SIG-M5 (cell line): ENCODE results near the gene APOBR.
"Not testable (repeated sequence)": the region's sequence is repeated elsewhere in the genome, so short reads cannot be mapped to it uniquely, and the experiment has no call there.

Experiments used
- DNase-seq: peaks from one replicate; lab custom pipeline; 2025; lab: John Stamatoyannopoulos, UW

APOBR gene

DNA sequence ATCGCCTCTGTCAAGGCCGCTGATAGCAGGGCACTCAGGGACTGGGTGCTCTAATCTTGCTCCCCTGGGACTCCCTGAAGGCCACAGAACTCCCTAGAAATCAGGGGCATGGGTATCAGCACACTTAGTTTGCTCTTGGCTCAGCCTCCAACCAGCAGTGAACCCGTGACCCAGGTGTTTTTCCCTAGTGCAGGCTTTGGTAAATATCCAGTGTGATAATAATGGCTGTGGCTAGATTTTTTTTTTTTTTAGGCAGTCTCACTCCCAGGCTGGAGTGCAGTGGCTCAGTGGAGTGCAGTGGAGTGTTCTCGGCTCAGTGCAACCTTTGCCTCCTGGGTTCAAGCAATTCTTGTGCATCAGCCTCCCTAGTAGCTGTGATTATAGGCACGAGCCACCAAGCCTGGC lies 34.0 kb downstream of the APOBR start:
- DNase-seq: no peak

GRCh38 chr16:28529124-28529523 lies 34.7 kb downstream of the APOBR start:
- DNase-seq: no peak

- no peak for DNase-seq
Observed at GRCh38 chr16:28531777-28532744, 37.6 kb downstream of the APOBR start.

DNA sequence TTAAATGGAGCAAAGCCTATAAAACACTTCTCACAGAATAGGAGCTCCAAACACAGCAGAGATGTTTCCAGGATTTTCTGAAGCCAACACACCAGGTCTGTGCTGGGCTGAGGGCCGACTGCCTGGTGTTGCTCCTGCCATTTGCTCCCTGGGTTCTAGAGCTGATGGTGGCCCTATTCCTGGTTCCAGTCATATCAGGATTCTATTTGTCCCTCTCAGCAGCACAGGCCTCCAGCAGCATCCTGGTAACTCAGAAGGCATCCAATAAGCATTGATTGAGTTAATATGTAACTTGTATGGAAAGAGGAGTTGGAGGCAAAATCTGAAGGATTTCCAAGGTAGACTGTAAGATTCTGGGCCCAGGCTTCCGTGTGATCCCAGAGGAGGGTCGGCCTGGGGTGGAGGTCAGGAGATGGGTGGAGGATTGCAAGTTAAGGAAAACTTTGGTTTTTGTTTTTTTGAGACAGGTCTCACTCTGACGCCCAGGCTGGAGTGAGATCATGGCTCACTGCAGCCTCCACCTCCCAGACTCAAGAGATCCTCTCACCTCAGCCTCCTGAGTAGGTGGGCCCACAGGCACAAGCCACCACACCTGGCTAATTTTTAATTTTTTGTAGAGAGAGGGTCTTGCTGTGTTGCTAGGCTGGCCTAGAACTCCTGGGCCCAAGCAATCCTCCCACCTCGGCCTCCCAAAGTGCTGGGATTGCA lies 38.7 kb downstream of the APOBR start:
- no peak for DNase-seq

- peak; percentile 75 for DNase-seq
Observed at GRCh38 chr16:28534542-28535373, 40.3 kb downstream of the APOBR start.

- DNase-seq: no peak
Observed at GRCh38 chr16:28537076-28537475, 42.6 kb downstream of the APOBR start.

- DNase-seq: no peak
Observed at GRCh38 chr16:28537964-28538732, 43.7 kb downstream of the APOBR start.

GRCh38 chr16:28538733-28539596 lies 44.5 kb downstream of the APOBR start, which contains the start of gene NUPR1:
NUPR1 (minus strand) TSS chr16:28538974; CDS start chr16:28538907, 67 bp downstream.
- no peak for DNase-seq

- no peak for DNase-seq
Observed at GRCh38 chr16:28540346-28540745, 45.9 kb downstream of the APOBR start.

DNA sequence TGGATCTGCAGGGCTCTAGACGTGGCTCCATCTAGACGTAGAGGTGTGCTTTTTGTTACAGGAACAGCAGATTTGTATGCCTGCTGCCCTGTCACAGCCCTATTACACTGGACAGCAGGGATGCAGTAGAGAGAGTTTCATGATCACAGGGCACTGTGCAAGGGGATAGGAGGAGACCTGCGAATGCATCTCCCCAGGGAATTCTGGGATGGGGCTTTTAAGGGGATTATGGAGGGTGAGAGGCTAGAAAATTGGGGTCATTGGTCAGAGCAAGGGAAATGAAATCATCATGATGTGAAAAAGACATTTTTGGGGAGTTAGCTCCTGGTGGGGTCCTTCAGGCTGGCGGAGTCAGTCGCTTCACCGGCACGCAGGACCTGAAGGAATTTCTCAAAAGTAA lies 48.2 kb downstream of the APOBR start:
- no peak for DNase-seq

DNA sequence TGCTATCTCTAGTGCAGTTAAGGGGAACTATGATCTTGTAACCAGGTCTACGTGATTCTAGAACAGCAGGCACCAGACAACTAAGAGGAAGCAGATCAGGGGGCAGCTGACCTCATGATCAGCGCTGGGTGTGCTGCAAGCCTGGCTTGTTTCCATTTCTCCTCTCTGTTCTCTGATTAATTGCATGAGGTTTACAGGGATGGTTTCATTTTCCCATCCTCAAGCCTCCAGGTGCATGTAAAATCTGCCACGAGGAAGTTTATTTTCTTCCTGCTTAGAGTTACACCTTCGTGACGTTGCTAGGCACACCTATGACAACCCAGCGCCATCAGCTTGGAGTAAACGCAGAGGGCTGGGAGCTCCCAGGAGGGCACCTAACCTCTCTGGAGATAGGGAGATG lies 48.6 kb downstream of the APOBR start:
- DNase-seq: no peak

GRCh38 chr16:28544998-28545397 lies 50.6 kb downstream of the APOBR start:
- DNase-seq: no peak

DNA sequence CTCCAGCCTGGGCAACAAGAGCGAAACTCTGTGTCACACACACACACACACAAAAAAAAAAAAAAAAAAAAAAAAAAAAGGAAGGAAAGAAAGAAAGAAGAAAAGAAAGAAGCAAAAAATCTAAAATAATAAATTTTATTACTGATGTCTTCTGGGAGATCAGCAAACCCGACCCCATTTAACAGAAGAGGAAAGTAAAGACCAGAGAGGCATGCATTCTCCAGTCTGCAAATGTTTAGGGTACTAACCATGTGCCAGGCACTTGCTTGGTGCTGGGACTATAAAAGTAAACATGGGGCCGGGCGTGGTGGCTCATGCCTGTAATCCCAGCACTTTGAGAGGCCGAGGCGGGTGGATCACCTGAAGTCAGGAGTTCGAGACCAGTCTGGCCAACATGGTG lies 51.5 kb downstream of the APOBR start:
- not testable (repeated sequence) for DNase-seq

- DNase-seq: no peak
Observed at GRCh38 chr16:28546626-28547025, 52.2 kb downstream of the APOBR start.

GRCh38 chr16:28548306-28548802 lies 53.9 kb downstream of the APOBR start:
- DNase-seq: no peak
